Measurements from ENCODE around the gene RNASE11. TPM values are rescaled to one million over a fixed set of nuclear protein-coding genes. Genes with fewer than 3 reads are reported as not detected.

RNASE11 gene
- total and polyA plus RNA-seq, 9 of the 15 experiments (the other 6 are each of a cell fraction or from before 2014, with no cell fraction given): 0.16 to 0.29 (median 0.22) TPM; not detected in 6

- TF ChIP-seq MITF (IDR thresholded peaks at IDR 0.05): no peak
- TF ChIP-seq PTTG1 (tag; IDR thresholded peaks at IDR 0.05; ENCODE audit: low read depth): no peak
- peak in 1 of 2 experiments; percentile 60; a peak in 1 of 4 replicates for TF ChIP-seq ARNT (IDR thresholded peaks at IDR 0.05)
- TF ChIP-seq TCFL5 (CRISPR knock-in tag; conservative IDR thresholded peaks at IDR 0.05): no peak
- TF ChIP-seq ELK1 (CRISPR knock-in tag; IDR thresholded peaks at IDR 0.05): no peak
- TF ChIP-seq BRD9 (IDR thresholded peaks at IDR 0.05; ENCODE audit: low read depth, partially characterized antibody): peak; percentile 81
- TF ChIP-seq JUN (IDR thresholded peaks at IDR 0.05; ENCODE audit: borderline replicate concordance, low read depth, low read length): no peak
- TF ChIP-seq JUN (CRISPR knock-in tag; IDR thresholded peaks at IDR 0.05; ENCODE audit: borderline replicate concordance): no peak
- TF ChIP-seq BHLHE40 (IDR thresholded peaks at IDR 0.05; ENCODE audit: low read length): no peak
- TF ChIP-seq NR3C1 (CRISPR knock-in tag; IDR thresholded peaks at IDR 0.05): no peak
- no peak for TF ChIP-seq ZNF717 (CRISPR knock-in tag; IDR thresholded peaks at IDR 0.05)
- TF ChIP-seq ZNF398 (CRISPR knock-in tag; IDR thresholded peaks at IDR 0.05): no peak
- TF ChIP-seq SMARCC2 (IDR thresholded peaks at IDR 0.05; ENCODE audit: low read depth): no peak
- TF ChIP-seq ZNF140 (CRISPR knock-in tag; IDR thresholded peaks at IDR 0.05): no peak
- peak; percentile 60 for TF ChIP-seq CXXC5 (CRISPR knock-in tag; IDR thresholded peaks at IDR 0.05)
- TF ChIP-seq ESRRB (CRISPR knock-in tag; IDR thresholded peaks at IDR 0.05; ENCODE audit: borderline replicate concordance): no peak
- no peak for TF ChIP-seq PHF8 (IDR thresholded peaks at IDR 0.05; ENCODE audit: borderline replicate concordance, low read length)
- TF ChIP-seq WHSC1 (IDR thresholded peaks at IDR 0.05; ENCODE audit: low read length): no peak
- TF ChIP-seq ZNF766 (CRISPR knock-in tag; conservative IDR thresholded peaks at IDR 0.05): no peak
- TF ChIP-seq ATF3 (IDR thresholded peaks at IDR 0.05): 0 out of 2 replicates have a peak, but pooled peaks have one; percentile 24
- TF ChIP-seq ATF3 (CRISPR knock-in tag; conservative IDR thresholded peaks at IDR 0.05): no peak
- TF ChIP-seq, protein P1, sequence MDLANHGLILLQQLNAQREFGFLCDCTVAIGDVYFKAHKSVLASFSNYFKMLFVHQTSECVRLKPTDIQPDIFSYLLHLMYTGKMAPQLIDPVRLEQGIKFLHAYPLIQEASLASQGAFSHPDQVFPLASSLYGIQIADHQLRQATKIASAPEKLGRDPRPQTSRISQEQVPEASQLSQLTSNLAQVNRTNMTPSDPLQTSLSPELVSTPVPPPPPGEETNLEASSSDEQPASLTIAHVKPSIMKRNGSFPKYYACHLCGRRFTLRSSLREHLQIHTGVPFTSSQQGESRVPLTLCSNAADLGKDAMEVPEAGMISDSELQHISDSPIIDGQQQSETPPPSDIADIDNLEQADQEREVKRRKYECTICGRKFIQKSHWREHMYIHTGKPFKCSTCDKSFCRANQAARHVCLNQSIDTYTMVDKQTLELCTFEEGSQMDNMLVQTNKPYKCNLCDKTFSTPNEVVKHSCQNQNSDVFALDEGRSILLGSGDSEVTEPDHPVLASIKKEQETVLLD (IDR thresholded peaks at IDR 0.05): no peak
These were observed 45.3 kb upstream of the RNASE11 start (continued) for GRCh38 chr14:20632831-20633691.

Data from K562 (cell line).